Suprapubic skin (tissue), 4 donors: ENCODE results near the gene DDX10.

Experiments used
- EP300 ChIP-seq: sonication (generic); formaldehyde crosslinking; IDR thresholded peaks from one replicate; pipeline ENCODE4 v1.6.1; 2017; ENCODE audit warnings: antibody characterized with exemption
- POLR2A ChIP-seq, 2 donors: fragments of 450-650 bp; IDR thresholded peaks; one replicate each; pipeline ENCODE4 v1.6.1; 2017; ENCODE audit warnings: antibody characterized with exemption in 2 of 2, mild to moderate bottlenecking in 2 of 2, moderate library complexity in 2 of 2
- POLR2AphosphoS5 ChIP-seq, 3 donors: sonication (generic); formaldehyde crosslinking; IDR thresholded peaks; one replicate each; pipeline ENCODE4 v1.6.1; 2017; ENCODE audit warnings: antibody characterized with exemption in 3 of 3
- TF ChIP-seq, protein P1 (sequence below), 2 donors: fragments of 200-600 bp in 1 of 2; fragments of 450-650 bp in 1 of 2; sonication (generic) in 1 of 2; IDR thresholded peaks; one replicate each; pipeline ENCODE4 v1.5.1; 2016 to 2019; ENCODE audit warnings: antibody characterized with exemption in 2 of 2, mild to moderate bottlenecking in 1 of 2, moderate library complexity in 1 of 2

- TF ChIP-seq, protein P1, sequence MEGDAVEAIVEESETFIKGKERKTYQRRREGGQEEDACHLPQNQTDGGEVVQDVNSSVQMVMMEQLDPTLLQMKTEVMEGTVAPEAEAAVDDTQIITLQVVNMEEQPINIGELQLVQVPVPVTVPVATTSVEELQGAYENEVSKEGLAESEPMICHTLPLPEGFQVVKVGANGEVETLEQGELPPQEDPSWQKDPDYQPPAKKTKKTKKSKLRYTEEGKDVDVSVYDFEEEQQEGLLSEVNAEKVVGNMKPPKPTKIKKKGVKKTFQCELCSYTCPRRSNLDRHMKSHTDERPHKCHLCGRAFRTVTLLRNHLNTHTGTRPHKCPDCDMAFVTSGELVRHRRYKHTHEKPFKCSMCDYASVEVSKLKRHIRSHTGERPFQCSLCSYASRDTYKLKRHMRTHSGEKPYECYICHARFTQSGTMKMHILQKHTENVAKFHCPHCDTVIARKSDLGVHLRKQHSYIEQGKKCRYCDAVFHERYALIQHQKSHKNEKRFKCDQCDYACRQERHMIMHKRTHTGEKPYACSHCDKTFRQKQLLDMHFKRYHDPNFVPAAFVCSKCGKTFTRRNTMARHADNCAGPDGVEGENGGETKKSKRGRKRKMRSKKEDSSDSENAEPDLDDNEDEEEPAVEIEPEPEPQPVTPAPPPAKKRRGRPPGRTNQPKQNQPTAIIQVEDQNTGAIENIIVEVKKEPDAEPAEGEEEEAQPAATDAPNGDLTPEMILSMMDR (IDR thresholded peaks at IDR 0.05), result no peak
- no peak for TF ChIP-seq POLR2AphosphoS5 (IDR thresholded peaks at IDR 0.05)
- TF ChIP-seq POLR2A (IDR thresholded peaks at IDR 0.05), result no peak
- no peak for TF ChIP-seq EP300
Measured at GRCh38 chr11:108915666-108916065, 250.8 kb downstream of the DDX10 start.
